Measurements from ENCODE around the gene SEZ6L. TPM values are rescaled to one million over a fixed set of nuclear protein-coding genes. Genes with fewer than 3 reads are reported as not detected.

The SEZ6L gene

GRCh38 chr22:26431261-26431995 lies 262.2 kb downstream of the SEZ6L start:
- no peak overlapping the region for H3K4ac ChIP-seq (ENCODE audit: low read length)
- H2BK15ac ChIP-seq (ENCODE audit: low read length) = no peak overlapping the region
- H3K36me3 ChIP-seq (replicated peaks in 1 of 2; ENCODE audit: control insufficient read depth in 2 of 2, insufficient read depth in 2 of 2, low read length in 2 of 2) = peaks cover 15 to 17% of the 10 kb centered on the region in 2 donors
- H3K4me2 ChIP-seq (ENCODE audit: insufficient read depth, low read length, poor library complexity, severe bottlenecking) = no peak overlapping the region
- H4K8ac ChIP-seq (ENCODE audit: low read depth, low read length) = no peak overlapping the region
- no peak overlapping the region for H3K23ac ChIP-seq (ENCODE audit: low read depth, low read length, poor library complexity)
- DNase-seq (ENCODE audit: low spot score) = no peak
- H2AFZ ChIP-seq (ENCODE audit: low read length) = peak overlapping the region; percentile 4
- peaks cover 6% of the 10 kb centered on the region for H3K79me1 ChIP-seq (ENCODE audit: low read depth, low read length)
- H2BK120ac ChIP-seq (ENCODE audit: low read depth, low read length) = no peak overlapping the region
- no peak overlapping the region for H3K9ac ChIP-seq (ENCODE audit: low read depth, low read length, poor library complexity)
- no peak overlapping the region for H3K18ac ChIP-seq (ENCODE audit: low read length)
- peaks cover 0 to 26% (median 10%) of the 10 kb centered on the region in 3 experiments for H3K27me3 ChIP-seq (ENCODE audit: control insufficient read depth in 3 of 3, insufficient read depth in 3 of 3, low read depth in 1 of 3, low read length in 3 of 3)
- H3K27ac ChIP-seq (replicated peaks; ENCODE audit: low read length) = peak overlapping the region; percentile 8
- H3K9me3 ChIP-seq (replicated peaks in 1 of 2; ENCODE audit: control insufficient read depth in 2 of 2, insufficient read depth in 1 of 2, low read depth in 1 of 2, low read length in 2 of 2) = no peaks in the 10 kb centered on the region
- peaks cover 29% of the 10 kb centered on the region in 2 donors for H3K4me1 ChIP-seq (ENCODE audit: control insufficient read depth in 2 of 2, insufficient read depth in 1 of 2, low read depth in 1 of 2, low read length in 2 of 2)
- no peak overlapping the region for H2AK5ac ChIP-seq (ENCODE audit: low read depth, low read length)
- H4K91ac ChIP-seq (ENCODE audit: low read depth, low read length, poor library complexity) = no peak overlapping the region
- no peak overlapping the region for H2BK5ac ChIP-seq (ENCODE audit: low read length)
- WGBS, 2 donors (ENCODE audit: extremely low coverage in 2 of 2, insufficient read length in 2 of 2, insufficient replicate concordance in 1 of 2) = no CpG with 5 or more reads among the region's 13 CpGs
- no peak overlapping the region for H2BK12ac ChIP-seq (ENCODE audit: low read length)
- peak overlapping the region in 1 of 2 donors; percentile 58 for H3K4me3 ChIP-seq (ENCODE audit: low read length in 2 of 2)
- no peak overlapping the region for H3K14ac ChIP-seq (ENCODE audit: low read length)

GRCh38 chr22:26432619-26433311 lies 263.5 kb downstream of the SEZ6L start:
- Histone ChIP-seq H2BK5ac (ENCODE audit: low read length) (peak overlapping the region; percentile 68), H2AFZ (ENCODE audit: low read length) (no peak overlapping the region), H3K23ac (ENCODE audit: low read depth, low read length, poor library complexity) (no peak overlapping the region), H3K27me3 (ENCODE audit: control insufficient read depth in 3 of 3, insufficient read depth in 3 of 3, low read depth in 1 of 3, low read length in 3 of 3) (peaks cover 0 to 17% (median 10%) of the 10 kb centered on the region in 3 experiments), H3K4me3 (ENCODE audit: low read length in 2 of 2) (no peak overlapping the region), H3K18ac (ENCODE audit: low read length) (no peak overlapping the region), H3K4me2 (ENCODE audit: insufficient read depth, low read length, poor library complexity, severe bottlenecking) (no peak overlapping the region), H4K91ac (ENCODE audit: low read depth, low read length, poor library complexity) (no peak overlapping the region), H3K4ac (ENCODE audit: low read length) (no peak overlapping the region), H4K8ac (ENCODE audit: low read depth, low read length) (no peak overlapping the region), H3K9ac (ENCODE audit: low read depth, low read length, poor library complexity) (no peak overlapping the region), H3K79me1 (ENCODE audit: low read depth, low read length) (peaks cover 7% of the 10 kb centered on the region), H3K9me3 (replicated peaks in 1 of 2; ENCODE audit: control insufficient read depth in 2 of 2, insufficient read depth in 1 of 2, low read depth in 1 of 2, low read length in 2 of 2) (no peaks in the 10 kb centered on the region), H2AK5ac (ENCODE audit: low read depth, low read length) (no peak overlapping the region), H3K27ac (replicated peaks; ENCODE audit: low read length) (peak overlapping the region; percentile 60), H2BK12ac (ENCODE audit: low read length) (no peak overlapping the region), H3K4me1 (ENCODE audit: control insufficient read depth in 2 of 2, insufficient read depth in 1 of 2, low read depth in 1 of 2, low read length in 2 of 2) (peaks cover 29% of the 10 kb centered on the region in 2 donors), H3K36me3 (replicated peaks in 1 of 2; ENCODE audit: control insufficient read depth in 2 of 2, insufficient read depth in 2 of 2, low read length in 2 of 2) (peaks cover 17 to 21% of the 10 kb centered on the region in 2 donors), H2BK120ac (ENCODE audit: low read depth, low read length) (no peak overlapping the region), H3K14ac (ENCODE audit: low read length) (no peak overlapping the region), H2BK15ac (ENCODE audit: low read length) (no peak overlapping the region)
- WGBS, 2 donors (ENCODE audit: extremely low coverage in 2 of 2, insufficient read length in 2 of 2, insufficient replicate concordance in 1 of 2) = no CpG with 5 or more reads among the region's 3 CpGs
- no peak for DNase-seq (ENCODE audit: low spot score)

Small RNA genes within 50 kb of the gene (small RNA-seq; reads per million reads assigned to genes)
- not detected for gene RNA5SP495 (ENCODE audit: insufficient read depth)

Measured in neuronal stem cell (in vitro differentiated cells).